Measurements from ENCODE around the gene PCDH15. TPM values are rescaled to one million over a fixed set of nuclear protein-coding genes. Genes with fewer than 3 reads are reported as not detected.

The PCDH15 gene
- polyA plus RNA-seq, 1 of the 3 experiments (the other 2 are of a cell fraction) = 0.03 TPM

GRCh38 chr10:53990799-53991238 is 810.2 kb downstream of the PCDH15 start:
- Histone ChIP-seq H3K4me3 (ENCODE audit: low read depth in 2 of 2, low read length in 1 of 2) (no peak overlapping the region), H3K27me3 (ENCODE audit: insufficient read depth) (no peaks in the 10 kb centered on the region), H3K9me3 (no peaks in the 10 kb centered on the region), H3K4me1 (ENCODE audit: control insufficient read depth in 1 of 2, insufficient read depth in 2 of 2, low read depth in 1 of 2, low read length in 1 of 2) (no peaks in the 10 kb centered on the region), H2AFZ (ENCODE audit: low read depth) (no peak overlapping the region), H3K9ac (no peak overlapping the region), H3K27ac (ENCODE audit: low read depth in 2 of 2, low read length in 1 of 2) (no peak overlapping the region), H3K9me2 (no peaks in the 10 kb centered on the region), H3F3A (replicated peaks; ENCODE audit: insufficient read depth) (no peaks in the 10 kb centered on the region), H4K20me1 (ENCODE audit: insufficient read depth) (no peaks in the 10 kb centered on the region), H3K4me2 (no peak overlapping the region), H3K36me3 (replicated peaks in 1 of 2; ENCODE audit: control insufficient read depth in 1 of 2, insufficient read depth in 2 of 2, low read length in 1 of 2) (no peaks in the 10 kb centered on the region), H3K79me2 (ENCODE audit: insufficient read depth) (no peaks in the 10 kb centered on the region)
- no peak for DNase-seq
- ChIA-PET POLR2A (no interaction called here), CTCF (no interaction called here)
- WGBS (ENCODE audit: low lambda C conversion rate) = 67% methylated on average over 6 of the region's 28 CpGs
- TF ChIP-seq ZBTB33 (IDR thresholded peaks at IDR 0.05; ENCODE audit: borderline replicate concordance, low read depth) = no peak
- TF ChIP-seq SIN3A (IDR thresholded peaks at IDR 0.05; ENCODE audit: borderline replicate concordance, low read depth, low read length) = no peak
- no peak for TF ChIP-seq FOXM1 (IDR thresholded peaks at IDR 0.05; ENCODE audit: low read depth)
- no peak for TF ChIP-seq RFX5 (IDR thresholded peaks at IDR 0.05; ENCODE audit: low read length)

- Histone ChIP-seq H3K79me2 (ENCODE audit: insufficient read depth) (no peaks in the 10 kb centered on the region), H3K27me3 (ENCODE audit: insufficient read depth) (no peaks in the 10 kb centered on the region), H3K4me3 (ENCODE audit: low read depth in 2 of 2, low read length in 1 of 2) (no peak overlapping the region), H3K4me1 (ENCODE audit: control insufficient read depth in 1 of 2, insufficient read depth in 2 of 2, low read depth in 1 of 2, low read length in 1 of 2) (no peaks in the 10 kb centered on the region), H3K9me3 (0 out of 2 replicates have a peak, but pooled peaks cover 3% of the 10 kb centered on the region), H3K4me2 (no peak overlapping the region), H4K20me1 (ENCODE audit: insufficient read depth) (no peaks in the 10 kb centered on the region), H3K27ac (ENCODE audit: low read depth in 2 of 2, low read length in 1 of 2) (no peak overlapping the region), H2AFZ (ENCODE audit: low read depth) (no peak overlapping the region), H3F3A (replicated peaks; ENCODE audit: insufficient read depth) (no peaks in the 10 kb centered on the region), H3K9me2 (no peaks in the 10 kb centered on the region), H3K36me3 (replicated peaks in 1 of 2; ENCODE audit: control insufficient read depth in 1 of 2, insufficient read depth in 2 of 2, low read length in 1 of 2) (no peaks in the 10 kb centered on the region), H3K9ac (no peak overlapping the region)
- ChIA-PET POLR2A (no interaction called here), CTCF (no interaction called here)
- no peak for DNase-seq
- TF ChIP-seq GABPA (IDR thresholded peaks at IDR 0.05; ENCODE audit: low read depth) = no peak
- no peak for TF ChIP-seq RFX5 (IDR thresholded peaks at IDR 0.05; ENCODE audit: low read length)
- TF ChIP-seq PBX3 (IDR thresholded peaks at IDR 0.05) = no peak
- TF ChIP-seq SMC3 (IDR thresholded peaks at IDR 0.05; ENCODE audit: low read depth, low read length) = no peak
- no peak for TF ChIP-seq MXI1 (IDR thresholded peaks at IDR 0.05; ENCODE audit: low read depth, low read length)
- TF ChIP-seq FOSL2 (IDR thresholded peaks at IDR 0.05; ENCODE audit: borderline replicate concordance, low read depth) = no peak
- no peak for TF ChIP-seq TCF12 (IDR thresholded peaks at IDR 0.05)
- TF ChIP-seq EZH2phosphoT487 (IDR thresholded peaks at IDR 0.05; ENCODE audit: borderline replicate concordance, low read depth) = no peak
- TF ChIP-seq RAD21 (IDR thresholded peaks at IDR 0.05; ENCODE audit: low read length) = no peak
- TF ChIP-seq IRF3 (IDR thresholded peaks at IDR 0.05; ENCODE audit: low read depth, low read length) = no peak
- no peak for TF ChIP-seq NFIC (IDR thresholded peaks at IDR 0.05; ENCODE audit: borderline replicate concordance)
- no peak for TF ChIP-seq FOXM1 (IDR thresholded peaks at IDR 0.05; ENCODE audit: low read depth)
- no peak for TF ChIP-seq USF2 (IDR thresholded peaks at IDR 0.05; ENCODE audit: borderline replicate concordance, low read depth, low read length)
- no peak for TF ChIP-seq MAX (IDR thresholded peaks at IDR 0.05; ENCODE audit: low read depth)
- no peak for TF ChIP-seq ELF1 (IDR thresholded peaks at IDR 0.05)
- TF ChIP-seq ZBTB33 (IDR thresholded peaks at IDR 0.05; ENCODE audit: borderline replicate concordance, low read depth) = no peak
- no peak for TF ChIP-seq TEAD4 (IDR thresholded peaks at IDR 0.05; ENCODE audit: borderline replicate concordance, insufficient read depth)
- TF ChIP-seq TAF1 (IDR thresholded peaks at IDR 0.05; ENCODE audit: borderline replicate concordance, low read depth, low read length) = no peak
- no peak for TF ChIP-seq POLR2AphosphoS5 (IDR thresholded peaks at IDR 0.05; ENCODE audit: low read depth, low read length)
- 40% methylated on average over 3 of the region's 3 CpGs for WGBS (ENCODE audit: low lambda C conversion rate)
Measured at GRCh38 chr10:53983431-53983830, 817.6 kb downstream of the PCDH15 start.
